HCT116 (cell line): ENCODE results near the gene FLNC. TPM values are rescaled to one million over a fixed set of nuclear protein-coding genes. Genes with fewer than 3 reads are reported as not detected.

Source experiments
- ATAC-seq: fragments of 200-7000 bp; cut with Tn5 transposase; 2 replicates; pipeline ENCODE4 v1.9.1; 2020; ENCODE audit warnings: mild to moderate bottlenecking, moderate library complexity
- BruUV-seq: library from RNA; stranded (reverse); fragments of 400-500 nt; replicated peaks from 2 replicates; lab custom pipeline; 2021; lab: Mats Ljungman, UMichigan
- CTCF ChIA-PET: fragments of 300-600 bp; sonication (Branson Sonifier 250); formaldehyde crosslinking; loops from one replicate; lab custom pipeline; 2021; ENCODE audit warnings: antibody characterized with exemption; lab: Charles Lee
- POLR2A ChIA-PET: fragments of 300-600, 350-600 bp; sonication (Branson Sonifier 250); formaldehyde crosslinking; loops from one replicate; lab custom pipeline; 2021; ENCODE audit warnings: antibody characterized with exemption; lab: Charles Lee
- RAD21 ChIA-PET, 2 experiments: fragments of 300-600 bp; sonication (Branson Sonifier 250); formaldehyde crosslinking; loops; one replicate each; lab custom pipeline; 2023; ENCODE audit warnings: low total read pairs in 2 of 2; ENCODE audit not compliant: uncharacterized antibody in 2 of 2, unreplicated experiment in 2 of 2, low non-redundant PET in 1 of 2; lab: Charles Lee
- DNase-seq: peaks from one replicate; pipeline ENCODE4 v3.0.0-alpha.2; 2010; ENCODE audit warnings: low read depth, low spot score
- H2AFZ ChIP-seq: fragments of 200-600 bp; shearing (Covaris generic), sonication (generic); 2 replicates; pipeline ENCODE4 v1.6.1; 2017; ENCODE audit warnings: low read depth, mixed run types, mixed read lengths, antibody characterized with exemption, low read length; ENCODE audit not compliant: poor library complexity, severe bottlenecking
- H3K27ac ChIP-seq: 2 replicates; pipeline ENCODE4 v1.5.1; 2012; ENCODE audit warnings: low read depth, low read length
- H3K27me3 ChIP-seq: fragments of 200-600 bp; sonication (generic); 2 replicates; pipeline ENCODE4 v1.6.1; 2016; ENCODE audit warnings: mixed run types, low read length, mixed read lengths; ENCODE audit not compliant: insufficient read depth
- H3K36me3 ChIP-seq, 2 experiments: fragments of 200-500 bp in 1 of 2; fragments of 200-600 bp in 1 of 2; sonication (Bioruptor generic) in 1 of 2; sonication (generic) in 1 of 2; 2 replicates each; pipeline versions ENCODE4 v1.5.1 to v1.6.1; 2014 to 2016; ENCODE audit warnings: low read length in 2 of 2, inconsistent platforms in 1 of 2, mixed read lengths in 1 of 2, mixed run types in 1 of 2; ENCODE audit not compliant: insufficient read depth in 2 of 2, control insufficient read depth in 1 of 2
- H3K4me1 ChIP-seq, 2 experiments: fragments of 200-600 bp in 1 of 2; sonication (generic) in 1 of 2; 2 replicates each; pipeline versions ENCODE4 v1.5.1 to v1.6.1; 2012 to 2017; ENCODE audit warnings: low read length in 2 of 2, inconsistent platforms in 1 of 2, mild to moderate bottlenecking in 1 of 2, mixed read lengths in 1 of 2, mixed run types in 1 of 2, moderate library complexity in 1 of 2; ENCODE audit not compliant: insufficient read depth in 2 of 2, control insufficient read depth in 1 of 2
- H3K4me2 ChIP-seq: fragments of 200-600 bp; sonication (generic); 2 replicates; pipeline ENCODE4 v1.6.1; 2017; ENCODE audit warnings: mixed run types, low read length, mixed read lengths
- H3K4me3 ChIP-seq, 2 experiments: fragments of 200-600 bp in 1 of 2; sonication (generic) in 1 of 2; replicated peaks in 1 of 2; 2 replicates each; pipeline ENCODE4 v1.5.1; 2011 to 2016; ENCODE audit warnings: low read length in 2 of 2, control low read depth in 1 of 2, low read depth in 1 of 2, mild to moderate bottlenecking in 1 of 2, mixed read lengths in 1 of 2, mixed run types in 1 of 2
- H3K79me2 ChIP-seq: fragments of 200-600 bp; sonication (generic); 2 replicates; pipeline ENCODE4 v1.6.1; 2017; ENCODE audit warnings: mild to moderate bottlenecking, mixed run types, low read length, moderate library complexity, mixed read lengths; ENCODE audit not compliant: insufficient read depth
- H3K9ac ChIP-seq: fragments of 200-600 bp; sonication (generic); 2 replicates; pipeline ENCODE4 v1.6.1; 2016; ENCODE audit warnings: low read length, mixed read lengths
- H3K9me2 ChIP-seq: fragments of 200-600 bp; sonication (generic), shearing (Covaris generic); 2 replicates; pipeline ENCODE4 v1.6.1; 2017; ENCODE audit warnings: mixed run types, mild to moderate bottlenecking, moderate library complexity; ENCODE audit not compliant: insufficient read depth
- H3K9me3 ChIP-seq, 2 experiments: fragments of 200-500 bp in 1 of 2; fragments of 200-600 bp in 1 of 2; sonication (Bioruptor generic) in 1 of 2; sonication (generic) in 1 of 2; 2 replicates each; pipeline ENCODE4 v1.6.1; 2014 to 2017; ENCODE audit warnings: low read length in 2 of 2, mixed read lengths in 2 of 2, inconsistent platforms in 1 of 2, low read depth in 1 of 2, mild to moderate bottlenecking in 1 of 2, mixed run types in 1 of 2, moderate library complexity in 1 of 2; ENCODE audit not compliant: control insufficient read depth in 1 of 2, insufficient read depth in 1 of 2
- H4K20me1 ChIP-seq: fragments of 200-600 bp; sonication (generic), shearing (Covaris generic); 2 replicates; pipeline ENCODE4 v1.6.1; 2017; ENCODE audit warnings: mixed run types, mild to moderate bottlenecking, moderate library complexity; ENCODE audit not compliant: insufficient read depth
- ATF3 ChIP-seq: IDR thresholded peaks from 2 replicates; pipeline ENCODE4 v1.6.1; 2012
- CBX3 ChIP-seq: IDR thresholded peaks from 2 replicates; pipeline ENCODE4 v1.6.1; 2012; ENCODE audit warnings: low read depth
- CTCF ChIP-seq, 3 experiments: fragments of 200-600 bp in 1 of 3; sonication (generic) in 1 of 3; IDR thresholded peaks in 2 of 3; conservative IDR thresholded peaks in 1 of 3; 2 replicates each; pipeline ENCODE4 v1.5.1; 2012 to 2017; ENCODE audit warnings: low read depth in 2 of 3, low read length in 2 of 3, antibody characterized with exemption in 1 of 3, borderline replicate concordance in 1 of 3, control low read depth in 1 of 3, mild to moderate bottlenecking in 1 of 3, mixed read lengths in 1 of 3, mixed run types in 1 of 3, moderate library complexity in 1 of 3; ENCODE audit not compliant: insufficient read depth in 1 of 3
- ELF1 ChIP-seq: IDR thresholded peaks from 2 replicates; pipeline ENCODE4 v1.6.1; 2012; ENCODE audit warnings: low read depth, borderline replicate concordance
- EZH2phosphoT487 ChIP-seq: fragments of 200-600 bp; IDR thresholded peaks from 2 replicates; pipeline ENCODE4 v1.6.1; 2018; ENCODE audit warnings: antibody characterized with exemption, borderline replicate concordance
- JUND ChIP-seq: IDR thresholded peaks from 2 replicates; pipeline ENCODE4 v1.6.1; 2012
- POLR2A ChIP-seq: IDR thresholded peaks from 2 replicates; pipeline ENCODE4 v1.7.0; 2011; ENCODE audit warnings: borderline replicate concordance; ENCODE audit not compliant: insufficient read depth, insufficient read length; ENCODE audit errors: extremely low read depth
- POLR2AphosphoS5 ChIP-seq: IDR thresholded peaks from 2 replicates; pipeline ENCODE4 v1.6.1; 2011; ENCODE audit warnings: mild to moderate bottlenecking, low read depth, low read length, moderate library complexity
- REST ChIP-seq: IDR thresholded peaks from 2 replicates; pipeline ENCODE4 v1.6.1; 2012; ENCODE audit warnings: low read depth
- SIN3A ChIP-seq: IDR thresholded peaks from 2 replicates; pipeline ENCODE4 v1.6.1; 2012; ENCODE audit warnings: low read depth
- SP1 ChIP-seq: IDR thresholded peaks from 2 replicates; pipeline ENCODE4 v1.6.1; 2012; ENCODE audit warnings: low read depth
- TCF7L2 ChIP-seq: IDR thresholded peaks from 2 replicates; pipeline ENCODE4 v1.7.0; 2011; ENCODE audit warnings: borderline replicate concordance, inconsistent platforms; ENCODE audit not compliant: insufficient read depth, insufficient read length; ENCODE audit errors: extremely low read depth
- YY1 ChIP-seq: IDR thresholded peaks from 2 replicates; pipeline ENCODE4 v1.6.1; 2011; ENCODE audit warnings: low read length, low read depth, moderate library complexity, mild to moderate bottlenecking; ENCODE audit not compliant: insufficient replicate concordance; ENCODE audit errors: extremely low read depth
- ZFX ChIP-seq: fragments of 450-650 bp; IDR thresholded peaks from 2 replicates; pipeline ENCODE4 v1.6.1; 2017
- ZNF274 ChIP-seq: fragments of 200-500 bp; sonication (Bioruptor generic); IDR thresholded peaks from 2 replicates; pipeline ENCODE4 v1.6.1; 2014; ENCODE audit warnings: mild to moderate bottlenecking, low read depth, low read length, inconsistent platforms
- intact Hi-C: fragments of 100-400 bp; cut with micrococcal nuclease; formaldehyde crosslinking; loops from 2 replicates; pipeline ENCODE4 v1.10.0; 2022
- total RNA-seq: library from RNA; stranded (reverse); gene quantifications from one replicate; pipeline ENCODE4 v1.2.1, GENCODE V29; 2021; ENCODE audit not compliant: unreplicated experiment
- TF ChIP-seq, protein P1 (sequence below): IDR thresholded peaks from 2 replicates; pipeline ENCODE4 v1.6.1; 2012
- TF ChIP-seq, protein P2 (sequence below): IDR thresholded peaks from 2 replicates; pipeline ENCODE4 v1.6.1; 2011; ENCODE audit warnings: mild to moderate bottlenecking, low read length, moderate library complexity; ENCODE audit not compliant: insufficient replicate concordance; ENCODE audit errors: extremely low read depth

Gene FLNC
- total RNA-seq, 1 experiment from 2014 or later = 42.8 TPM

GRCh38 chr7:128900237-128900636 lies 70.0 kb downstream of the FLNC start:
- CTCF ChIA-PET = no interaction called here
- H2AFZ ChIP-seq = no peak overlapping the region
- no peaks in the 10 kb centered on the region for H3K36me3 ChIP-seq
- H4K20me1 ChIP-seq = no peaks in the 10 kb centered on the region
- H3K27ac ChIP-seq = no peak overlapping the region
- no peaks in the 10 kb centered on the region for H3K9me3 ChIP-seq
- no peak for DNase-seq
- H3K9ac ChIP-seq = no peak overlapping the region
- H3K27me3 ChIP-seq = no peaks in the 10 kb centered on the region
- H3K4me1 ChIP-seq = peaks cover 7 to 41% of the 10 kb centered on the region in 2 experiments
- TF ChIP-seq ATF3 = no peak
- no peak for TF ChIP-seq CTCF (IDR thresholded peaks at IDR 0.05 in 2 of 3, conservative IDR thresholded peaks at IDR 0.05 in 1 of 3; ENCODE audit: borderline replicate concordance in 1 of 3, insufficient read depth in 1 of 3, low read depth in 2 of 3, low read length in 2 of 3)
- TF ChIP-seq, protein P1, sequence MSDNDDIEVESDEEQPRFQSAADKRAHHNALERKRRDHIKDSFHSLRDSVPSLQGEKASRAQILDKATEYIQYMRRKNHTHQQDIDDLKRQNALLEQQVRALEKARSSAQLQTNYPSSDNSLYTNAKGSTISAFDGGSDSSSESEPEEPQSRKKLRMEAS = no peak
- TF ChIP-seq ZFX = no peak
- TF ChIP-seq JUND = no peak
- TF ChIP-seq ZNF274 = no peak
- no peak for TF ChIP-seq CBX3
- TF ChIP-seq SIN3A = no peak
- no peak for TF ChIP-seq REST
- no peak for TF ChIP-seq YY1
- TF ChIP-seq TCF7L2 = no peak
- TF ChIP-seq EZH2phosphoT487 = no peak
- TF ChIP-seq SP1 = no peak
- TF ChIP-seq, protein P2, sequence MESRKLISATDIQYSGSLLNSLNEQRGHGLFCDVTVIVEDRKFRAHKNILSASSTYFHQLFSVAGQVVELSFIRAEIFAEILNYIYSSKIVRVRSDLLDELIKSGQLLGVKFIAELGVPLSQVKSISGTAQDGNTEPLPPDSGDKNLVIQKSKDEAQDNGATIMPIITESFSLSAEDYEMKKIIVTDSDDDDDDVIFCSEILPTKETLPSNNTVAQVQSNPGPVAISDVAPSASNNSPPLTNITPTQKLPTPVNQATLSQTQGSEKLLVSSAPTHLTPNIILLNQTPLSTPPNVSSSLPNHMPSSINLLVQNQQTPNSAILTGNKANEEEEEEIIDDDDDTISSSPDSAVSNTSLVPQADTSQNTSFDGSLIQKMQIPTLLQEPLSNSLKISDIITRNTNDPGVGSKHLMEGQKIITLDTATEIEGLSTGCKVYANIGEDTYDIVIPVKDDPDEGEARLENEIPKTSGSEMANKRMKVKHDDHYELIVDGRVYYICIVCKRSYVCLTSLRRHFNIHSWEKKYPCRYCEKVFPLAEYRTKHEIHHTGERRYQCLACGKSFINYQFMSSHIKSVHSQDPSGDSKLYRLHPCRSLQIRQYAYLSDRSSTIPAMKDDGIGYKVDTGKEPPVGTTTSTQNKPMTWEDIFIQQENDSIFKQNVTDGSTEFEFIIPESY = no peak
- no peak for TF ChIP-seq ELF1
- TF ChIP-seq POLR2AphosphoS5 = no peak
- TF ChIP-seq POLR2A = no peak
- TF ChIP-seq, all 23 proteins: peak for 0
- H3K9me2 ChIP-seq = no peaks in the 10 kb centered on the region
- no peak for ATAC-seq
- intact Hi-C loops = no loop called here
- H3K79me2 ChIP-seq = no peaks in the 10 kb centered on the region
- ChIA-PET POLR2A (no interaction called here), RAD21 (no interaction called here)
- no peak overlapping the region for H3K4me2 ChIP-seq
- no TSS peak for BruUV-seq
- H3K4me3 ChIP-seq = no peak overlapping the region
